Measurements from ENCODE around the gene RUNDC3A. TPM values are rescaled to one million over a fixed set of nuclear protein-coding genes. Genes with fewer than 3 reads are reported as not detected.
"Not testable (repeated sequence)": the region's sequence is repeated elsewhere in the genome, so short reads cannot be mapped to it uniquely, and the experiment has no call there.

RUNDC3A gene
- total RNA-seq, 1 donor from 2014 or later: 17.3 TPM

GRCh38 chr17:44358066-44358465 is 49.7 kb downstream of the RUNDC3A start:
- DNase-seq (ENCODE audit: low spot score): no peak

GRCh38 chr17:44359006-44359405 is 50.6 kb downstream of the RUNDC3A start:
- DNase-seq (ENCODE audit: low spot score): no peak

- DNase-seq (ENCODE audit: low spot score): no peak
Observed at GRCh38 chr17:44359458-44360143, 51.2 kb downstream of the RUNDC3A start.

- DNase-seq (ENCODE audit: low spot score): no peak
Observed at GRCh38 chr17:44360144-44360533, 51.7 kb downstream of the RUNDC3A start.

- DNase-seq (ENCODE audit: low spot score): peak; percentile 96
Observed at GRCh38 chr17:44360826-44361225, 52.4 kb downstream of the RUNDC3A start.

GRCh38 chr17:44361292-44362260 is 53.2 kb downstream of the RUNDC3A start:
- peak; percentile 69 for DNase-seq (ENCODE audit: low spot score)

GRCh38 chr17:44362459-44362948 is 54.1 kb downstream of the RUNDC3A start:
- peak; percentile 66 for DNase-seq (ENCODE audit: low spot score)

GRCh38 chr17:44362949-44363612 is 54.7 kb downstream of the RUNDC3A start:
- DNase-seq (ENCODE audit: low spot score): peak; percentile 62

GRCh38 chr17:44363613-44364159 is 55.3 kb downstream of the RUNDC3A start, which contains the start of gene FAM171A2:
Gene FAM171A2, minus strand, starts transcription at chr17:44363853. Its CDS starts 139 bp downstream, at chr17:44363714.
- DNase-seq (ENCODE audit: low spot score): peak; percentile 69

GRCh38 chr17:44365051-44365450 is 56.6 kb downstream of the RUNDC3A start:
- DNase-seq (ENCODE audit: low spot score): not testable (repeated sequence)

GRCh38 chr17:44367231-44367979 is 59.0 kb downstream of the RUNDC3A start:
- no peak for DNase-seq (ENCODE audit: low spot score)

Other genes starting within 250 kb of the RUNDC3A start
- gene LSM12, start 241.9 kb upstream of the RUNDC3A start, total RNA-seq (ENCODE audit: insufficient read depth, low replicate concordance): 27.2 TPM
- 3.6 TPM for gene G6PC3, start 237.9 kb upstream of the RUNDC3A start, total RNA-seq (ENCODE audit: insufficient read depth, low replicate concordance)
- 26.7 TPM for gene HDAC5, start 185.0 kb upstream of the RUNDC3A start, total RNA-seq (ENCODE audit: insufficient read depth, low replicate concordance)
- gene HROB, start 166.7 kb upstream of the RUNDC3A start, total RNA-seq (ENCODE audit: insufficient read depth, low replicate concordance): 2.6 TPM
- not detected for gene ASB16, start 137.9 kb upstream of the RUNDC3A start, total RNA-seq (ENCODE audit: insufficient read depth, low replicate concordance)
- gene TMUB2, start 121.6 kb upstream of the RUNDC3A start, total RNA-seq (ENCODE audit: insufficient read depth, low replicate concordance): 24.6 TPM
- 33.0 TPM for gene ATXN7L3, start 108.7 kb upstream of the RUNDC3A start, total RNA-seq (ENCODE audit: insufficient read depth, low replicate concordance)
- 123 TPM for gene UBTF, start 88.9 kb upstream of the RUNDC3A start, total RNA-seq (ENCODE audit: insufficient read depth, low replicate concordance)
- gene SLC4A1, start 40.5 kb upstream of the RUNDC3A start, total RNA-seq (ENCODE audit: insufficient read depth, low replicate concordance): 34.4 TPM
- gene SLC25A39, start 16.2 kb downstream of the RUNDC3A start, total RNA-seq (ENCODE audit: insufficient read depth, low replicate concordance): 89.8 TPM
- 208 TPM for gene GRN, start 36.7 kb downstream of the RUNDC3A start, total RNA-seq (ENCODE audit: insufficient read depth, low replicate concordance)
- gene FAM171A2, start 55.3 kb downstream of the RUNDC3A start, total RNA-seq (ENCODE audit: insufficient read depth, low replicate concordance): 16.4 TPM
- 4.3 TPM for gene ITGA2B, start 81.0 kb downstream of the RUNDC3A start, total RNA-seq (ENCODE audit: insufficient read depth, low replicate concordance)
- 28.2 TPM for gene GPATCH8, start 194.8 kb downstream of the RUNDC3A start, total RNA-seq (ENCODE audit: insufficient read depth, low replicate concordance)
- gene FZD2, start 248.9 kb downstream of the RUNDC3A start, total RNA-seq (ENCODE audit: insufficient read depth, low replicate concordance): 19.5 TPM

Measured in umbilical cord (tissue), 2 donors.